Endothelial cell (in vitro differentiated cells): ENCODE data around the gene ZNF783. TPM values are rescaled to one million over a fixed set of nuclear protein-coding genes. Genes with fewer than 3 reads are reported as not detected.

Experiments
- DNase-seq: peaks from one replicate; pipeline ENCODE4 v3.0.0; 2021; ENCODE audit warnings: low spot score
- H3K27ac Mint-ChIP-seq: one replicate; pipeline ENCODE4 v1.8.0; 2021; ENCODE audit warnings: mixed read lengths, inconsistent platforms; ENCODE audit not compliant: unreplicated experiment
- H3K27me3 Mint-ChIP-seq: one replicate; pipeline ENCODE4 v1.8.0; 2021; ENCODE audit warnings: mild to moderate bottlenecking, moderate library complexity, mixed read lengths, inconsistent platforms; ENCODE audit not compliant: unreplicated experiment
- H3K36me3 Mint-ChIP-seq: one replicate; pipeline ENCODE4 v1.8.0; 2021; ENCODE audit warnings: mild to moderate bottlenecking, low read depth, mixed read lengths, inconsistent platforms; ENCODE audit not compliant: unreplicated experiment
- H3K4me1 Mint-ChIP-seq: one replicate; pipeline ENCODE4 v1.8.0; 2021; ENCODE audit warnings: mild to moderate bottlenecking, mixed read lengths, inconsistent platforms; ENCODE audit not compliant: unreplicated experiment
- H3K4me3 Mint-ChIP-seq: one replicate; pipeline ENCODE4 v1.8.0; 2021; ENCODE audit warnings: mild to moderate bottlenecking, mixed read lengths, inconsistent platforms; ENCODE audit not compliant: unreplicated experiment
- H3K9me3 Mint-ChIP-seq: one replicate; pipeline ENCODE4 v1.8.0; 2021; ENCODE audit warnings: mixed read lengths, inconsistent platforms; ENCODE audit not compliant: unreplicated experiment
- total RNA-seq: library from RNA; stranded (reverse); fragmentation: NEBNext Ultra II Directional; extraction: Animal tissue kit (Norgen Biotek cat#: 25700); gene quantifications from one replicate; pipeline ENCODE4 v1.2.1, GENCODE V29; 2021; ENCODE audit not compliant: unreplicated experiment
- TF ChIP-seq, protein P1 (sequence below): fragments of 200-600 bp; sonication (generic); IDR thresholded peaks from one replicate; pipeline ENCODE4 v1.5.0; 2021; ENCODE audit warnings: antibody characterized with exemption; ENCODE audit not compliant: unreplicated experiment

The ZNF783 gene
- total RNA-seq, 1 donor from 2014 or later, result 15.3 TPM

- H3K27me3 Mint-ChIP-seq, result peaks cover 2% of the 10 kb centered on the region
- H3K9me3 Mint-ChIP-seq, result no peaks in the 10 kb centered on the region
- H3K4me1 Mint-ChIP-seq, result no peaks in the 10 kb centered on the region
- no peak for DNase-seq
- no peak overlapping the region for H3K4me3 Mint-ChIP-seq
- H3K27ac Mint-ChIP-seq, result no peak overlapping the region
- peaks cover 6% of the 10 kb centered on the region for H3K36me3 Mint-ChIP-seq
- TF ChIP-seq, protein P1, sequence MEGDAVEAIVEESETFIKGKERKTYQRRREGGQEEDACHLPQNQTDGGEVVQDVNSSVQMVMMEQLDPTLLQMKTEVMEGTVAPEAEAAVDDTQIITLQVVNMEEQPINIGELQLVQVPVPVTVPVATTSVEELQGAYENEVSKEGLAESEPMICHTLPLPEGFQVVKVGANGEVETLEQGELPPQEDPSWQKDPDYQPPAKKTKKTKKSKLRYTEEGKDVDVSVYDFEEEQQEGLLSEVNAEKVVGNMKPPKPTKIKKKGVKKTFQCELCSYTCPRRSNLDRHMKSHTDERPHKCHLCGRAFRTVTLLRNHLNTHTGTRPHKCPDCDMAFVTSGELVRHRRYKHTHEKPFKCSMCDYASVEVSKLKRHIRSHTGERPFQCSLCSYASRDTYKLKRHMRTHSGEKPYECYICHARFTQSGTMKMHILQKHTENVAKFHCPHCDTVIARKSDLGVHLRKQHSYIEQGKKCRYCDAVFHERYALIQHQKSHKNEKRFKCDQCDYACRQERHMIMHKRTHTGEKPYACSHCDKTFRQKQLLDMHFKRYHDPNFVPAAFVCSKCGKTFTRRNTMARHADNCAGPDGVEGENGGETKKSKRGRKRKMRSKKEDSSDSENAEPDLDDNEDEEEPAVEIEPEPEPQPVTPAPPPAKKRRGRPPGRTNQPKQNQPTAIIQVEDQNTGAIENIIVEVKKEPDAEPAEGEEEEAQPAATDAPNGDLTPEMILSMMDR, result no peak
Measured at GRCh38 chr7:149300620-149301285, 38.8 kb downstream of the ZNF783 start.

- TF ChIP-seq, protein P1, result no peak
- Mint-ChIP-seq H3K4me1 (no peaks in the 10 kb centered on the region), H3K36me3 (peaks cover 2% of the 10 kb centered on the region), H3K27ac (no peak overlapping the region), H3K4me3 (no peak overlapping the region), H3K9me3 (no peaks in the 10 kb centered on the region), H3K27me3 (peaks cover 2% of the 10 kb centered on the region)
- no peak for DNase-seq
Measured at GRCh38 chr7:149302222-149302621, 40.2 kb downstream of the ZNF783 start.

DNA sequence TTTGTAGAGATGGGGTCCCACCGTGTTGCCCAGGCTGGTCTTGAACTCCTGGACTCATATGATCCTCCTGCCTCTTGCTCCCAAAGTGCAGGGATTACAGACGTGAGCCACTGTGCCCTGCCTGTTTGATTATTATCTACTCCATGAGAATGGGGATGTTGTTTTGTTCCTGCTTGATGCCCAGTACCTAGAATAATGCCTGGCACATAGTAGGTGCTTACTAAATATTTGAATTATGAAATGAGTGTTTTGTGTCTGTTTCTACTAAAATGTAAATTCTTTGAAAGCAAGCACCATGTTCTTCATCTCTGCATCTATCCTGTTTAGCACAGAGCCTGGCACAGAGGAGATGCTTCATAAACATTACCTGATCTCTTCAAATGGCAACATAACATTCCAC lies 40.9 kb downstream of the ZNF783 start:
- Mint-ChIP-seq H3K36me3 (no peaks in the 10 kb centered on the region), H3K4me1 (no peaks in the 10 kb centered on the region), H3K27ac (no peak overlapping the region), H3K27me3 (peaks cover 2% of the 10 kb centered on the region), H3K4me3 (no peak overlapping the region), H3K9me3 (no peaks in the 10 kb centered on the region)
- TF ChIP-seq, protein P1, result no peak
- no peak for DNase-seq

DNA sequence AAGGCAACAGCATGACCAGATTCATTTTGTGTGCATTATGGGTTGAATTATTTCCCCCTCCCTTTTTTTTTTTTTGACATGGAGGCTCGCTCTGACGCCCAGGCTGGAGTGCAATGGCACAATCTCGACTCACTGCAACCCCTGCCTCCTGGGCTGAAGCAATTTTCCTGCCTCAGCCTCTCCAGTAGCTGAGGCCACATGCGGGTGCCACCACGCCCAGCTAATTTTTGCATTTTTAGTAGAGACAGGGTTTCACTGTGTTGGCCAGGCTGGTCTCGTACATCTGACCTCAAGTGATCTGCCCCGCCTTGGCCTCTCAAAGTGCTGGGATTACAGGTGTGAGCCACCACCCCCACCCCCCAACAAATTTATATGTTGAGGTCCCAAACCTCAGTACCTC lies 42.0 kb downstream of the ZNF783 start:
- no peak overlapping the region for H3K27ac Mint-ChIP-seq
- peaks cover 2% of the 10 kb centered on the region for H3K27me3 Mint-ChIP-seq
- no peaks in the 10 kb centered on the region for H3K9me3 Mint-ChIP-seq
- H3K4me1 Mint-ChIP-seq, result no peaks in the 10 kb centered on the region
- TF ChIP-seq, protein P1, result no peak
- no peak overlapping the region for H3K4me3 Mint-ChIP-seq
- DNase-seq, result no peak
- H3K36me3 Mint-ChIP-seq, result no peaks in the 10 kb centered on the region

DNA sequence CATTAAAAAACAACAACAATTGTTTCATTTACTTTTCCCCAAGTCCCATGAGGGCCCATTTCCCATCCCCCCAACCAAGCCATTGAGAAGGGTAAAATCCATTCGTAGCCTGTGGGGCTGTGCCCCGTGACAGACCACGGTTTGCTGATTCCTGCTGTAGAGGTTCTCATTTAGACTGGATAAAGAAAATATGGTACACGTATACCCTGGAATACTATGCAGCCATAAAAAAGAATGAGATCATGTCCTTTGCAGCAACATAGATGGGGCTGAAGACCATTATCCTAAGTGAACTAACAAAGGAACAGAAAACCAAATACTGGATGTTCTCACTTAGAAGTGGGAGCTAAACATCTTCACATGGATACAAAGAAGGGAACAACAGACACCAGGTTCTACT lies 44.9 kb downstream of the ZNF783 start:
- Mint-ChIP-seq H3K9me3 (no peaks in the 10 kb centered on the region), H3K27me3 (no peaks in the 10 kb centered on the region), H3K36me3 (no peaks in the 10 kb centered on the region), H3K4me1 (no peaks in the 10 kb centered on the region), H3K4me3 (no peak overlapping the region), H3K27ac (no peak overlapping the region)
- no peak for DNase-seq
- TF ChIP-seq, protein P1, result no peak
